H1 (cell line): ENCODE measurements around the gene MORN4. TPM values are rescaled to one million over a fixed set of nuclear protein-coding genes. Genes with fewer than 3 reads are reported as not detected.

ENCODE experiments used
- CTCF ChIA-PET: fragments of 300-600 bp; sonication (Branson Sonifier 250); formaldehyde crosslinking; loops from one replicate; lab custom pipeline; 2021; ENCODE audit not compliant: partially characterized antibody; lab: Charles Lee
- POLR2A ChIA-PET: fragments of 300-600 bp; sonication (Branson Sonifier 250); formaldehyde crosslinking; loops from one replicate; lab custom pipeline; 2021; ENCODE audit warnings: inconsistent platforms; ENCODE audit not compliant: partially characterized antibody; lab: Charles Lee
- DNase-seq, 2 experiments: peaks; one replicate each; pipeline versions ENCODE4 v3.0.0 to v3.0.0-alpha.2; 2010 to 2022; ENCODE audit warnings: low spot score in 2 of 2, low read depth in 1 of 2, mixed read lengths in 1 of 2
- FAIRE-seq: peaks from 2 replicates; lab custom pipeline; 2011; peaks lifted over from hg19 to GRCh38; lab: Jason Lieb, UNC
- H2AFZ ChIP-seq: 2 replicates; pipeline ENCODE4 v1.8.1; 2012; ENCODE audit warnings: low read length, inconsistent platforms
- H2AK5ac ChIP-seq: 2 replicates; pipeline ENCODE4 v1.6.1; 2013; ENCODE audit warnings: low read depth, low read length
- H2BK120ac ChIP-seq: replicated peaks from 2 replicates; pipeline ENCODE3; 2013; ENCODE audit warnings: low read depth, low read length, inconsistent platforms
- H2BK12ac ChIP-seq: 2 replicates; pipeline ENCODE4 v1.6.1; 2013; ENCODE audit warnings: low read depth, low read length
- H2BK15ac ChIP-seq: 2 replicates; pipeline ENCODE4 v1.6.1; 2013; ENCODE audit warnings: low read length
- H2BK20ac ChIP-seq: 2 replicates; pipeline ENCODE4 v1.6.1; 2013; ENCODE audit warnings: low read length
- H2BK5ac ChIP-seq: 2 replicates; pipeline ENCODE4 v1.6.1; 2013; ENCODE audit warnings: low read depth, low read length
- H3K14ac ChIP-seq: 2 replicates; pipeline ENCODE4 v1.6.1; 2013; ENCODE audit warnings: inconsistent platforms; ENCODE audit not compliant: insufficient read length
- H3K18ac ChIP-seq: 2 replicates; pipeline ENCODE4 v1.6.1; 2013; ENCODE audit warnings: low read length; ENCODE audit errors: extremely low read depth
- H3K23ac ChIP-seq: 2 replicates; pipeline ENCODE4 v1.6.1; 2013; ENCODE audit warnings: inconsistent platforms; ENCODE audit not compliant: insufficient read length
- H3K23me2 ChIP-seq: 2 replicates; pipeline ENCODE4 v1.6.1; 2013; ENCODE audit warnings: low read depth, low read length
- H3K27ac ChIP-seq: 2 replicates; pipeline ENCODE4 v1.6.1; 2011; ENCODE audit warnings: low read depth, low read length, inconsistent platforms
- H3K27me3 ChIP-seq, 4 experiments: replicated peaks in 1 of 4; 1 replicate in 1 of 4; 2 replicates in 3 of 4; pipeline versions ENCODE4 v1.6.1 to v1.8.1; 2011 to 2013; ENCODE audit warnings: low read length in 3 of 4, mild to moderate bottlenecking in 3 of 4, inconsistent platforms in 2 of 4, mixed read lengths in 2 of 4, moderate library complexity in 1 of 4; ENCODE audit not compliant: control insufficient read depth in 3 of 4, insufficient read depth in 3 of 4; ENCODE audit errors: extremely low read depth in 1 of 4
- H3K36me3 ChIP-seq, 4 experiments: 2 replicates each; pipeline versions ENCODE4 v1.6.1 to v1.8.1; 2011 to 2013; ENCODE audit warnings: mild to moderate bottlenecking in 4 of 4, low read length in 3 of 4, moderate library complexity in 2 of 4, control low read depth in 1 of 4, inconsistent platforms in 1 of 4; ENCODE audit not compliant: insufficient read depth in 4 of 4, control insufficient read depth in 2 of 4
- H3K4ac ChIP-seq: replicated peaks from 2 replicates; pipeline ENCODE3; 2013; ENCODE audit warnings: low read length, low read depth, mixed read lengths, inconsistent platforms; ENCODE audit not compliant: insufficient read length
- H3K4me1 ChIP-seq, 4 experiments: replicated peaks in 1 of 4; 1 replicate in 1 of 4; 2 replicates in 3 of 4; pipeline versions ENCODE4 v1.6.1 to v1.8.1; 2011 to 2013; ENCODE audit warnings: low read length in 3 of 4, inconsistent platforms in 2 of 4, mixed read lengths in 1 of 4; ENCODE audit not compliant: insufficient read depth in 4 of 4, control insufficient read depth in 3 of 4
- H3K4me2 ChIP-seq, 2 experiments: 2 replicates each; pipeline versions ENCODE4 v1.6.1 to v1.8.1; 2011 to 2013; ENCODE audit warnings: low read depth in 2 of 2, low read length in 2 of 2, control low read depth in 1 of 2, inconsistent platforms in 1 of 2, mild to moderate bottlenecking in 1 of 2; ENCODE audit not compliant: insufficient read depth in 1 of 2
- H3K4me3 ChIP-seq, 4 experiments: fragments of 200-600, 300-600 bp in 1 of 4; sonication (generic), shearing (Covaris generic), sonication (Bioruptor Twin) in 1 of 4; 2 replicates each; pipeline versions ENCODE4 v1.5.1 to v1.8.1; 2011 to 2016; ENCODE audit warnings: low read length in 4 of 4, low read depth in 3 of 4, control low read depth in 2 of 4, inconsistent platforms in 2 of 4, mild to moderate bottlenecking in 2 of 4, mixed read lengths in 1 of 4, moderate library complexity in 1 of 4; ENCODE audit not compliant: insufficient read depth in 2 of 4; ENCODE audit errors: extremely low read depth in 1 of 4
- H3K56ac ChIP-seq: replicated peaks from 2 replicates; pipeline ENCODE3; 2013; ENCODE audit warnings: low read depth, mild to moderate bottlenecking, mixed read lengths, low read length, inconsistent platforms; ENCODE audit not compliant: insufficient read length
- H3K79me1 ChIP-seq: 2 replicates; pipeline ENCODE4 v1.6.1; 2013; ENCODE audit warnings: low read depth, low read length, control low read depth
- H3K79me2 ChIP-seq, 2 experiments: 2 replicates each; pipeline versions ENCODE4 v1.6.1 to v1.8.1; 2012 to 2013; ENCODE audit warnings: low read length in 2 of 2, mild to moderate bottlenecking in 2 of 2, inconsistent platforms in 1 of 2; ENCODE audit not compliant: insufficient read depth in 2 of 2, control insufficient read depth in 1 of 2
- H3K9ac ChIP-seq, 4 experiments: replicated peaks in 1 of 4; 1 replicate in 1 of 4; 2 replicates in 3 of 4; pipeline versions ENCODE4 v1.6.1 to v1.8.1; 2011 to 2013; ENCODE audit warnings: low read depth in 3 of 4, low read length in 3 of 4, control low read depth in 2 of 4, mild to moderate bottlenecking in 2 of 4, moderate library complexity in 2 of 4, inconsistent platforms in 1 of 4; ENCODE audit errors: extremely low read depth in 1 of 4
- H3K9me3 ChIP-seq, 2 experiments: 2 replicates each; pipeline versions ENCODE4 v1.6.1 to v1.8.1; 2012 to 2013; ENCODE audit warnings: mild to moderate bottlenecking in 2 of 2, moderate library complexity in 2 of 2, control low read depth in 1 of 2, inconsistent platforms in 1 of 2, low read depth in 1 of 2, low read length in 1 of 2, mixed read lengths in 1 of 2; ENCODE audit not compliant: insufficient read depth in 2 of 2
- H4K20me1 ChIP-seq, 2 experiments: replicated peaks in 1 of 2; 2 replicates each; pipeline versions ENCODE3 to v1.8.1; 2011 to 2013; ENCODE audit warnings: inconsistent platforms in 2 of 2, low read length in 2 of 2, mild to moderate bottlenecking in 1 of 2; ENCODE audit not compliant: insufficient read depth in 2 of 2, control insufficient read depth in 1 of 2
- H4K5ac ChIP-seq: 2 replicates; pipeline ENCODE4 v1.6.1; 2013; ENCODE audit warnings: low read length, low read depth, mixed read lengths, inconsistent platforms; ENCODE audit not compliant: insufficient read length
- H4K8ac ChIP-seq: 2 replicates; pipeline ENCODE4 v1.8.0; 2013; ENCODE audit warnings: mild to moderate bottlenecking, moderate library complexity, low read length, inconsistent platforms; ENCODE audit not compliant: insufficient read depth; ENCODE audit errors: extremely low read depth
- H4K91ac ChIP-seq: replicated peaks from 2 replicates; pipeline ENCODE3; 2013; ENCODE audit warnings: low read length, mixed read lengths, inconsistent platforms; ENCODE audit not compliant: insufficient read length
- CTBP2 ChIP-seq: IDR thresholded peaks from 2 replicates; pipeline ENCODE4 v1.7.0; 2011; ENCODE audit warnings: borderline replicate concordance, mild to moderate bottlenecking, moderate library complexity, mixed read lengths, low read length; ENCODE audit not compliant: insufficient read depth, insufficient read length
- EP300 ChIP-seq, 2 experiments: IDR thresholded peaks; 1 replicate in 1 of 2; 2 replicates in 1 of 2; pipeline ENCODE4 v1.6.1; 2011 to 2012; ENCODE audit warnings: low read depth in 2 of 2, low read length in 2 of 2, mild to moderate bottlenecking in 2 of 2, borderline replicate concordance in 1 of 2, inconsistent platforms in 1 of 2, moderate library complexity in 1 of 2
- GABPA ChIP-seq: IDR thresholded peaks from 2 replicates; pipeline ENCODE4 v1.6.1; 2011; ENCODE audit warnings: mild to moderate bottlenecking, low read length, moderate library complexity, borderline replicate concordance; ENCODE audit not compliant: insufficient read depth
- GTF2F1 ChIP-seq: IDR thresholded peaks from 2 replicates; pipeline ENCODE4 v1.6.1; 2012; ENCODE audit warnings: low read depth, low read length, improper control_type of control experiment, borderline replicate concordance
- SIX5 ChIP-seq: IDR thresholded peaks from 2 replicates; pipeline ENCODE4 v1.6.1; 2011; ENCODE audit warnings: mild to moderate bottlenecking, low read depth, low read length
- TCF12 ChIP-seq: IDR thresholded peaks from 2 replicates; pipeline ENCODE4 v1.6.1; 2011; ENCODE audit warnings: low read depth, mild to moderate bottlenecking, low read length
- WGBS, 2 experiments: shearing (Covaris generic) in 1 of 2; methylation state at CpG; one replicate each; pipeline versions ENCODE4 v1.1.6 to v1.1.7; 2013 to 2015; ENCODE audit warnings: low lambda C conversion rate in 2 of 2, mixed read lengths in 2 of 2, inconsistent platforms in 1 of 2, low coverage in 1 of 2, missing lambda C conversion rate in 1 of 2; ENCODE audit not compliant: insufficient replicate concordance in 2 of 2, insufficient coverage in 1 of 2, insufficient read length in 1 of 2; ENCODE audit errors: extremely low coverage in 1 of 2, missing lambda C conversion rate in 1 of 2; 5-methylcytosine and 5-hydroxymethylcytosine counted together
- polyA plus RNA-seq, 7 experiments: library from polyadenylated mRNA; depleted of rRNA in 3 of 7; stranded (reverse) in 5 of 7; unstranded in 2 of 7; fragments of >200 nt in 5 of 7; fragments of 200-250 nt in 2 of 7; gene quantifications; 1 replicate in 5 of 7; 2 replicates in 1 of 7; 4 replicates in 1 of 7; pipeline versions ENCODE4 v1.2.1 to v1.2.3, GENCODE V29; 2011 to 2013; ENCODE audit warnings: missing spikeins in 2 of 7, mixed read lengths in 2 of 7
- total RNA-seq: library from RNA; stranded (reverse); fragmentation: NEBNext Ultra II Directional; extraction: Animal tissue kit (Norgen Biotek cat#: 25700); gene quantifications from 2 replicates; pipeline ENCODE4 v1.2.1, GENCODE V29; 2021

MORN4 gene
- total and polyA plus RNA-seq, 2 of the 8 experiments (the other 6 are each of a cell fraction or from before 2014, with no cell fraction given) = 13.6 to 22.0 TPM

DNA sequence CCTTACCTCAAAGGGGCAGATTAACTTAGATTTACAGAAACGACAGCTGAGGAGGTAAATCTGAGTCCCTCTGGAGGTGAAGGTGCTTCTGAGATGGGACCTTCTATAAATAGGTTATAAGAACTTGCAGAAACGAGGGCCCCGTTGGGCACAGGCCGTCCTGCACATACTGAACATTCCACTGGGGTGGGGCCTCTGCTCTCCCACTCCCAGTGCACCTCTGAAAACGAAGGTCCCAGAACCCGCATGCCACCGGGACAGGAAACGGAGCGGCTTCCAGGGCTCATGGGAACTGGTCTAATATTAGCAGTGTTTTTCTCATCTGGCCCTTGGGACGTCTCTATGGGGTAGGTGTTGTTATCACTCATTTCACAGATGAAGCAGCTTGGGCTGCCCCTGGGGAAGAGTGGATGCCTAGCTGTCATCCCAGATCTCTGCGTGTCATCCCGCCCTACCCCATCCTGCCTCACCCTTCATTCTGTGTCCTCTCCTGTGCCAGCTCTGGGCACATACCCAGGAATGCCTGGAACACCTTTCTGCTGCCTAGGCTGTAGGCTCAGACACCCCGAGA, 24.2 kb downstream of the MORN4 start:
- Histone ChIP-seq H3K9ac (no peak overlapping the region), H3K56ac (no peak overlapping the region), H3K27ac (no peak overlapping the region), H4K5ac (no peak overlapping the region), H3K4me3 (no peak overlapping the region), H3K23me2 (no peaks in the 10 kb centered on the region), H2BK15ac (no peak overlapping the region), H2BK12ac (no peak overlapping the region), H2BK120ac (no peak overlapping the region), H3K27me3 (no peaks in the 10 kb centered on the region), H3K4me1 (peaks cover 0 to 5% (median 3%) of the 10 kb centered on the region in 4 experiments; a peak in 5 of 7 replicates), H2AK5ac (0 out of 2 replicates have a peak overlapping the region, but pooled peaks have one; percentile 1), H3K18ac (no peak overlapping the region), H2BK5ac (no peak overlapping the region), H3K14ac (no peak overlapping the region), H4K91ac (no peak overlapping the region), H3K4ac (no peak overlapping the region), H2BK20ac (no peak overlapping the region), H4K8ac (peak overlapping the region; percentile 86; the same call in 1 of the 2 replicates), H3K79me1 (no peaks in the 10 kb centered on the region), H3K4me2 (no peak overlapping the region), H3K9me3 (no peaks in the 10 kb centered on the region), H3K36me3 (no peaks in the 10 kb centered on the region), H3K23ac (no peak overlapping the region), H3K79me2 (no peaks in the 10 kb centered on the region), H4K20me1 (no peaks in the 10 kb centered on the region), H2AFZ (no peak overlapping the region)
- FAIRE-seq (no peak), DNase-seq (no peak)
- ChIA-PET POLR2A (interaction anchor here (0.6 kb wide), 1 partner anchor 120 kb away, joined by 5 read pairs; no protein-coding TSS in a partner anchor), CTCF (interaction anchor here (0.6 to 12.2 kb wide), 15 partner anchors 8 to 202 kb away, joined by 3 to 152 read pairs (median 4); partner anchors contain the start of genes ANKRD2 and C10orf62)
- 93% methylated on average over 13 of the region's 13 CpGs; no CpG with 5 or more reads in 1 of the 2 experiments for WGBS, 2 experiments
- TF ChIP-seq TCF12 (no peak), GABPA (no peak), CTBP2 (no peak), EP300 (IDR thresholded peaks at IDR 0.05; ENCODE audit: borderline replicate concordance in 1 of 2, low read depth in 2 of 2, low read length in 2 of 2) (no peak), GTF2F1 (no peak), SIX5 (no peak)
